ENCODE results near the gene CADM1. TPM values are rescaled to one million over a fixed set of nuclear protein-coding genes. Genes with fewer than 3 reads are reported as not detected.

Gene CADM1
- total RNA-seq, 2 experiments from 2014 or later = 59.7 to 89.7 TPM

GRCh38 chr11:115222218-115222862 is 281.9 kb downstream of the CADM1 start:
- peaks cover 81% of the 10 kb centered on the region for H3K4me1 ChIP-seq (ENCODE audit: insufficient read depth, low read length, poor library complexity, severe bottlenecking)
- no TSS peak for BruUV-seq (replicated peaks)
- H3K27ac ChIP-seq (ENCODE audit: low read depth, low read length, poor library complexity, severe bottlenecking) = peak overlapping the region; percentile 89
- H3K4me2 ChIP-seq (ENCODE audit: low read length) = peak overlapping the region; percentile 72
- intact Hi-C loops (cut with micrococcal nuclease; ENCODE audit: unreplicated experiment) = loop anchor here (5.0 to 10.0 kb wide), 2 partner anchors 280 to 712 kb away; partner anchors contain the start of gene CADM1
- H3K4me3 ChIP-seq (ENCODE audit: low read depth, low read length, poor library complexity, severe bottlenecking) = peak overlapping the region; percentile 53
- TF ChIP-seq CTCF (conservative IDR thresholded peaks at IDR 0.05; ENCODE audit: low read length) (no peak), EZH2phosphoT487 (IDR thresholded peaks at IDR 0.05; ENCODE audit: borderline replicate concordance, low read depth, low read length) (no peak)
- H3K9me3 ChIP-seq (ENCODE audit: low read length) = no peaks in the 10 kb centered on the region
- no peaks in the 10 kb centered on the region for H4K20me1 ChIP-seq (ENCODE audit: insufficient read depth, low read length)
- H3K9me2 ChIP-seq (ENCODE audit: insufficient read depth, low read length) = no peaks in the 10 kb centered on the region
- peaks cover 12% of the 10 kb centered on the region; the same call in 1 of the 2 replicates for H3K36me3 ChIP-seq (ENCODE audit: insufficient read depth, low read length)
- peak; percentile 68 for DNase-seq (ENCODE audit: low spot score)
- ChIA-PET CTCF (ENCODE audit: unreplicated experiment) (interaction anchor here (0.6 kb wide), 1 partner anchor 9 kb away, joined by 3 read pairs; no protein-coding TSS in a partner anchor), POLR2A (interaction anchor here (0.6 to 1.5 kb wide), 9 partner anchors 9 to 1063 kb away, joined by 3 to 8 read pairs (median 4); no protein-coding TSS in a partner anchor)
- H3K79me2 ChIP-seq (ENCODE audit: insufficient read depth, low read depth, low read length) = no peaks in the 10 kb centered on the region
- H2AFZ ChIP-seq (ENCODE audit: low read length) = peak overlapping the region; percentile 18; the same call in 1 of the 2 replicates

- peak overlapping the region; percentile 72 for H3K4me2 ChIP-seq (ENCODE audit: low read length)
- no TSS peak for BruUV-seq (replicated peaks)
- CTCF ChIA-PET (ENCODE audit: unreplicated experiment) = no interaction called here
Observed at GRCh38 chr11:115221461-115222069, 282.6 kb downstream of the CADM1 start.

More at GRCh38 chr11:115221461-115222069, 282.6 kb downstream of the CADM1 start:
- Histone ChIP-seq H3K36me3 (ENCODE audit: insufficient read depth, low read length) (peaks cover 17% of the 10 kb centered on the region), H3K27ac (ENCODE audit: low read depth, low read length, poor library complexity, severe bottlenecking) (peak overlapping the region; percentile 89), H4K20me1 (ENCODE audit: insufficient read depth, low read length) (no peaks in the 10 kb centered on the region), H2AFZ (ENCODE audit: low read length) (peak overlapping the region; percentile 4; the same call in 1 of the 2 replicates), H3K79me2 (ENCODE audit: insufficient read depth, low read depth, low read length) (no peaks in the 10 kb centered on the region), H3K4me3 (ENCODE audit: low read depth, low read length, poor library complexity, severe bottlenecking) (peak overlapping the region; percentile 53), H3K9me2 (ENCODE audit: insufficient read depth, low read length) (no peaks in the 10 kb centered on the region), H3K4me1 (ENCODE audit: insufficient read depth, low read length, poor library complexity, severe bottlenecking) (peaks cover 84% of the 10 kb centered on the region), H3K9me3 (ENCODE audit: low read length) (no peaks in the 10 kb centered on the region)
- intact Hi-C loops (cut with micrococcal nuclease; ENCODE audit: unreplicated experiment) = loop anchor here (5.0 to 10.0 kb wide), 2 partner anchors 281 to 713 kb away; partner anchors contain the start of gene CADM1
- POLR2A ChIA-PET = interaction anchor here (1.1 kb wide), 3 partner anchors 26 to 52 kb away, joined by 4 to 5 read pairs (median 5); no protein-coding TSS in a partner anchor
- TF ChIP-seq CTCF (conservative IDR thresholded peaks at IDR 0.05; ENCODE audit: low read length) (no peak), EZH2phosphoT487 (IDR thresholded peaks at IDR 0.05; ENCODE audit: borderline replicate concordance, low read depth, low read length) (no peak)
- peak; percentile 24 for DNase-seq (ENCODE audit: low spot score)
